ENCODE results near the gene NAT14. TPM values are rescaled to one million over a fixed set of nuclear protein-coding genes. Genes with fewer than 3 reads are reported as not detected.

NAT14 gene
- 39.9 and 45.6 TPM in 2 replicates for total RNA-seq (2014; rRNA removed; shearing (Covaris generic))

GRCh38 chr19:55484593-55485438 is at the start of gene NAT14:
Gene NAT14 (plus strand): TSS chr19:55485188. CDS start chr19:55485709, 521 bp downstream.

GRCh38 chr19:55443045-55443823 is 41.8 kb upstream of the NAT14 start, which contains the start of gene SHISA7:
Gene SHISA7 (minus strand): TSS chr19:55443300. CDS start chr19:55442863, 437 bp downstream.

GRCh38 chr19:55461259-55461973 is 23.6 kb upstream of the NAT14 start, which contains the start of gene ISOC2:
Gene ISOC2 (minus strand): TSS chr19:55461642. CDS start chr19:55456486, 5,156 bp downstream.

GRCh38 chr19:55464662-55465054 is 20.3 kb upstream of the NAT14 start, which contains the start of gene C19orf85:
Gene C19orf85 (minus strand): TSS chr19:55464751. CDS start chr19:55464554, 197 bp downstream.

GRCh38 chr19:55476100-55476775 is 8.8 kb upstream of the NAT14 start, which contains the start of gene ZNF628:
Gene ZNF628 (plus strand): TSS chr19:55476617. CDS start chr19:55479911, 3,294 bp downstream.

GRCh38 chr19:55487924-55488687 is 3.1 kb downstream of the NAT14 start, which contains the start of gene SSC5D:
Gene SSC5D (plus strand): TSS chr19:55488436. CDS start chr19:55488590, 154 bp downstream.

Other genes with a start within 250 kb of the NAT14 start
- 63.9 and 64.2 TPM in 2 replicates for gene PPP6R1, start 226.2 kb upstream of the NAT14 start, total RNA-seq (2014; rRNA removed; shearing (Covaris generic))
- 83.0 and 94.4 TPM in 2 replicates for gene HSPBP1, start 205.1 kb upstream of the NAT14 start, total RNA-seq (2014; rRNA removed; shearing (Covaris generic))
- 24.6 and 33.9 TPM in 2 replicates for gene BRSK1, start 201.2 kb upstream of the NAT14 start, total RNA-seq (2014; rRNA removed; shearing (Covaris generic))
- gene TMEM150B, start 159.8 kb upstream of the NAT14 start, total RNA-seq (2014; rRNA removed; shearing (Covaris generic)) = not detected in 2 replicates
- 16.7 and 17.0 TPM in 2 replicates for gene KMT5C, start 145.3 kb upstream of the NAT14 start, total RNA-seq (2014; rRNA removed; shearing (Covaris generic))
- gene COX6B2, start 130.5 kb upstream of the NAT14 start, total RNA-seq (2014; rRNA removed; shearing (Covaris generic)) = 0.08 and 0.26 TPM in 2 replicates
- gene GARIN5B, start 121.9 kb upstream of the NAT14 start, total RNA-seq (2014; rRNA removed; shearing (Covaris generic)) = not detected in 2 replicates
- 27.0 and 27.7 TPM in 2 replicates for gene IL11, start 114.7 kb upstream of the NAT14 start, total RNA-seq (2014; rRNA removed; shearing (Covaris generic))
- gene TMEM190, start 108.4 kb upstream of the NAT14 start, total RNA-seq (2014; rRNA removed; shearing (Covaris generic)) = 0.45 and 1.4 TPM in 2 replicates
- 1.1 and 1.6 TPM in 2 replicates for gene TMEM238, start 100.9 kb upstream of the NAT14 start, total RNA-seq (2014; rRNA removed; shearing (Covaris generic))
- 710 and 881 TPM in 2 replicates for gene RPL28, start 99.3 kb upstream of the NAT14 start, total RNA-seq (2014; rRNA removed; shearing (Covaris generic))
- gene UBE2S, start 77.4 kb upstream of the NAT14 start, total RNA-seq (2014; rRNA removed; shearing (Covaris generic)) = 1,207 and 1,551 TPM in 2 replicates
- gene SHISA7, start 41.9 kb upstream of the NAT14 start, total RNA-seq (2014; rRNA removed; shearing (Covaris generic)) = 0.03 TPM in 1 of 2 replicates, not detected in the other
- gene ISOC2, start 23.5 kb upstream of the NAT14 start, total RNA-seq (2014; rRNA removed; shearing (Covaris generic)) = 54.6 and 60.8 TPM in 2 replicates
- gene C19orf85, start 20.4 kb upstream of the NAT14 start, total RNA-seq (2014; rRNA removed; shearing (Covaris generic)) = not detected in 2 replicates
- 6.7 and 6.9 TPM in 2 replicates for gene ZNF628, start 8.6 kb upstream of the NAT14 start, total RNA-seq (2014; rRNA removed; shearing (Covaris generic))
- 0.53 and 0.93 TPM in 2 replicates for gene SSC5D, start 3.2 kb downstream of the NAT14 start, total RNA-seq (2014; rRNA removed; shearing (Covaris generic))
- gene SBK2, start 51.9 kb downstream of the NAT14 start, total RNA-seq (2014; rRNA removed; shearing (Covaris generic)) = not detected in 2 replicates
- 0.11 TPM in 1 of 2 replicates, not detected in the other for gene SBK3, start 60.4 kb downstream of the NAT14 start, total RNA-seq (2014; rRNA removed; shearing (Covaris generic))
- 5.2 and 5.4 TPM in 2 replicates for gene ZNF579, start 95.7 kb downstream of the NAT14 start, total RNA-seq (2014; rRNA removed; shearing (Covaris generic))
- 9.3 and 10.3 TPM in 2 replicates for gene FIZ1, start 114.3 kb downstream of the NAT14 start, total RNA-seq (2014; rRNA removed; shearing (Covaris generic))
- gene ZNF524, start 115.1 kb downstream of the NAT14 start, total RNA-seq (2014; rRNA removed; shearing (Covaris generic)) = 8.6 and 12.3 TPM in 2 replicates
- gene ZNF865, start 120.5 kb downstream of the NAT14 start, total RNA-seq (2014; rRNA removed; shearing (Covaris generic)) = 2.7 and 3.7 TPM in 2 replicates
- 5.2 and 6.1 TPM in 2 replicates for gene ZNF784, start 139.4 kb downstream of the NAT14 start, total RNA-seq (2014; rRNA removed; shearing (Covaris generic))
- 15.3 and 22.6 TPM in 2 replicates for gene ZNF580, start 155.8 kb downstream of the NAT14 start, total RNA-seq (2014; rRNA removed; shearing (Covaris generic))
- gene ZNF581, start 158.5 kb downstream of the NAT14 start, total RNA-seq (2014; rRNA removed; shearing (Covaris generic)) = 28.6 and 29.3 TPM in 2 replicates
- gene CCDC106, start 163.0 kb downstream of the NAT14 start, total RNA-seq (2014; rRNA removed; shearing (Covaris generic)) = 26.5 and 33.1 TPM in 2 replicates
- 291 and 325 TPM in 2 replicates for gene U2AF2, start 169.8 kb downstream of the NAT14 start, total RNA-seq (2014; rRNA removed; shearing (Covaris generic))
- gene EPN1, start 190.0 kb downstream of the NAT14 start, total RNA-seq (2014; rRNA removed; shearing (Covaris generic)) = 79.8 and 91.3 TPM in 2 replicates

Data from A375 (cell line).